Fibroblast of peridontal ligament (primary cell): ENCODE data around the gene SLC44A1.

ENCODE experiments used
- DNase-seq: peaks from one replicate; pipeline ENCODE4 v3.0.0-alpha.2; 2010; ENCODE audit errors: extremely low read depth

Gene SLC44A1

GRCh38 chr9:105244003-105244733 is at the start of gene SLC44A1:
TSS of gene SLC44A1 (plus strand) at chr9:105244651. CDS start at chr9:105244869, 218 bp downstream.
- peak; percentile 91 for DNase-seq

- no peak for DNase-seq
Observed at GRCh38 chr9:105195259-105195658, 49.2 kb upstream of the SLC44A1 start.

GRCh38 chr9:105198023-105198422 is 46.4 kb upstream of the SLC44A1 start:
- DNase-seq = no peak

GRCh38 chr9:105198865-105199264 is 45.6 kb upstream of the SLC44A1 start:
- no peak for DNase-seq

- DNase-seq = no peak
Observed at GRCh38 chr9:105204416-105204815, 40.0 kb upstream of the SLC44A1 start.

- DNase-seq = peak; percentile 98
Observed at GRCh38 chr9:105205787-105206495, 38.5 kb upstream of the SLC44A1 start.

GRCh38 chr9:105206496-105206820 is 38.0 kb upstream of the SLC44A1 start:
- peak; percentile 45 for DNase-seq

- peak; percentile 42 for DNase-seq
Observed at GRCh38 chr9:105206821-105207699, 37.4 kb upstream of the SLC44A1 start.

- DNase-seq = peak; percentile 25
Observed at GRCh38 chr9:105216440-105217178, 27.8 kb upstream of the SLC44A1 start.

GRCh38 chr9:105218673-105219072 is 25.8 kb upstream of the SLC44A1 start:
- DNase-seq = no peak

GRCh38 chr9:105219291-105219805 is 25.1 kb upstream of the SLC44A1 start:
- peak; percentile 53 for DNase-seq

GRCh38 chr9:105220451-105220850 is 24.0 kb upstream of the SLC44A1 start:
- DNase-seq = no peak

GRCh38 chr9:105223544-105224140 is 20.8 kb upstream of the SLC44A1 start:
- no peak for DNase-seq

GRCh38 chr9:105226055-105226454 is 18.4 kb upstream of the SLC44A1 start:
- DNase-seq = no peak

GRCh38 chr9:105232207-105232606 is 12.2 kb upstream of the SLC44A1 start:
- peak; percentile 40 for DNase-seq

GRCh38 chr9:105233873-105234272 is 10.6 kb upstream of the SLC44A1 start:
- DNase-seq = peak; percentile 48

GRCh38 chr9:105236261-105236660 is 8.2 kb upstream of the SLC44A1 start:
- DNase-seq = no peak

- no peak for DNase-seq
Observed at GRCh38 chr9:105237246-105237645, 7.2 kb upstream of the SLC44A1 start.

GRCh38 chr9:105238302-105238701 is 6.1 kb upstream of the SLC44A1 start:
- DNase-seq = no peak

GRCh38 chr9:105241356-105242043 is 3.0 kb upstream of the SLC44A1 start:
- DNase-seq = peak; percentile 7
